Measurements from ENCODE around the gene ZNF792.

- TF ChIP-seq CTCF (IDR thresholded peaks at IDR 0.05): no peak
- no peak for TF ChIP-seq POLR2A (IDR thresholded peaks at IDR 0.05)
Measured at GRCh38 chr19:34910770-34911169, 53.3 kb downstream of the ZNF792 start.
